CD14-positive monocyte (primary cell): ENCODE measurements around the gene ARRB1. TPM values are rescaled to one million over a fixed set of nuclear protein-coding genes. Genes with fewer than 3 reads are reported as not detected.
A peak's percentile ranks its signal among the peaks of the same experiment; 100 is the strongest.

Experiments
- DNase-seq, 3 donors: peaks; one replicate each; pipeline ENCODE4 v3.0.0-alpha.2; 2011 to 2022
- H2AFZ ChIP-seq: 2 replicates; pipeline ENCODE4 v1.6.0; 2012; ENCODE audit warnings: mild to moderate bottlenecking, low read depth, low read length, inconsistent platforms; ENCODE audit not compliant: insufficient read depth, poor library complexity, severe bottlenecking
- H3K27ac ChIP-seq, 2 donors: 1 replicate in 1 of 2; 2 replicates in 1 of 2; pipeline ENCODE4 v1.5.1; 2012 to 2013; ENCODE audit warnings: low read length in 2 of 2, control low read depth in 1 of 2, inconsistent platforms in 1 of 2, low read depth in 1 of 2, mild to moderate bottlenecking in 1 of 2
- H3K27me3 ChIP-seq, 2 donors: one replicate each; pipeline versions ENCODE4 v1.6.0 to v1.6.1; 2011 to 2013; ENCODE audit warnings: low read length in 2 of 2; ENCODE audit not compliant: control insufficient read depth in 2 of 2, insufficient read depth in 2 of 2
- H3K36me3 ChIP-seq, 2 donors: replicated peaks in 1 of 2; 1 replicate in 1 of 2; 2 replicates in 1 of 2; pipeline versions ENCODE4 v1.5.1 to v1.6.1; 2012 to 2013; ENCODE audit warnings: low read length in 2 of 2, control low read depth in 1 of 2, inconsistent platforms in 1 of 2, mild to moderate bottlenecking in 1 of 2; ENCODE audit not compliant: insufficient read depth in 2 of 2, control insufficient read depth in 1 of 2
- H3K4me1 ChIP-seq, 2 donors: 1 replicate in 1 of 2; 2 replicates in 1 of 2; pipeline versions ENCODE4 v1.5.1 to v1.6.1; 2012 to 2013; ENCODE audit warnings: low read length in 2 of 2, control low read depth in 1 of 2, inconsistent platforms in 1 of 2, mild to moderate bottlenecking in 1 of 2, moderate library complexity in 1 of 2; ENCODE audit not compliant: insufficient read depth in 2 of 2, control insufficient read depth in 1 of 2
- H3K4me2 ChIP-seq: replicated peaks from 2 replicates; pipeline ENCODE3; 2012; ENCODE audit warnings: low read length, moderate library complexity, mild to moderate bottlenecking; ENCODE audit not compliant: poor library complexity, severe bottlenecking; ENCODE audit errors: extremely low read depth
- H3K4me3 ChIP-seq, 3 experiments: fragments of 200-600 bp in 1 of 3; sonication (generic) in 1 of 3; replicated peaks in 1 of 3; 1 replicate in 2 of 3; 2 replicates in 1 of 3; pipeline ENCODE4 v1.5.1; 2011 to 2013; ENCODE audit warnings: low read length in 3 of 3, mild to moderate bottlenecking in 3 of 3, control low read depth in 2 of 3, low read depth in 2 of 3, inconsistent platforms in 1 of 3, moderate library complexity in 1 of 3
- H3K79me2 ChIP-seq: 2 replicates; pipeline ENCODE4 v1.6.0; 2012; ENCODE audit warnings: mild to moderate bottlenecking, control low read depth, inconsistent platforms, low read length, moderate library complexity; ENCODE audit not compliant: insufficient read depth
- H3K9ac ChIP-seq: 2 replicates; pipeline ENCODE4 v1.6.0; 2017; ENCODE audit warnings: low read length, mild to moderate bottlenecking; ENCODE audit not compliant: insufficient read depth, poor library complexity, severe bottlenecking
- H3K9me3 ChIP-seq, 2 donors: replicated peaks in 1 of 2; 1 replicate in 1 of 2; 2 replicates in 1 of 2; pipeline versions ENCODE4 v1.5.1 to v1.6.1; 2012 to 2013; ENCODE audit warnings: low read length in 2 of 2, control low read depth in 1 of 2; ENCODE audit not compliant: control insufficient read depth in 1 of 2, insufficient read depth in 1 of 2
- H4K20me1 ChIP-seq: 2 replicates; pipeline ENCODE4 v1.6.0; 2012; ENCODE audit warnings: mild to moderate bottlenecking, low read length, control low read depth, moderate library complexity; ENCODE audit not compliant: insufficient read depth
- H3K27ac Mint-ChIP-seq, 7 donors: one replicate each; pipeline ENCODE4 v1.8.0; 2020; ENCODE audit warnings: mild to moderate bottlenecking in 7 of 7, mixed read lengths in 7 of 7, moderate library complexity in 6 of 7, inconsistent platforms in 2 of 7
- H3K27me3 Mint-ChIP-seq, 3 donors: one replicate each; pipeline ENCODE4 v1.8.0; 2021 to 2022; ENCODE audit warnings: low read depth in 3 of 3, mild to moderate bottlenecking in 3 of 3, mixed read lengths in 3 of 3, moderate library complexity in 3 of 3, inconsistent platforms in 1 of 3
- H3K36me3 Mint-ChIP-seq, 2 donors: one replicate each; pipeline ENCODE4 v1.8.0; 2020; ENCODE audit warnings: mixed read lengths in 2 of 2, inconsistent platforms in 1 of 2, mild to moderate bottlenecking in 1 of 2
- H3K4me1 Mint-ChIP-seq: one replicate; pipeline ENCODE4 v1.8.0; 2020; ENCODE audit warnings: mild to moderate bottlenecking, mixed read lengths
- H3K4me3 Mint-ChIP-seq, 2 donors: one replicate each; pipeline ENCODE4 v1.8.0; 2020; ENCODE audit warnings: mild to moderate bottlenecking in 2 of 2, mixed read lengths in 2 of 2, moderate library complexity in 1 of 2
- H3K9me3 Mint-ChIP-seq, 7 donors: one replicate each; pipeline ENCODE4 v1.8.0; 2020 to 2022; ENCODE audit warnings: mixed read lengths in 7 of 7, mild to moderate bottlenecking in 6 of 7, moderate library complexity in 6 of 7, inconsistent platforms in 2 of 7
- WGBS: methylation state at CpG from one replicate; pipeline ENCODE4 v1.1.5; 2013; ENCODE audit warnings: missing lambda C conversion rate; ENCODE audit not compliant: insufficient coverage; 5-methylcytosine and 5-hydroxymethylcytosine counted together
- intact Hi-C, 2 donors: fragments of 100-400 bp; cut with micrococcal nuclease; formaldehyde crosslinking; loops; one replicate each; pipeline versions ENCODE4 v1.15.0 to v1.15.1; 2023
- polyA plus RNA-seq, 3 donors: library from polyadenylated mRNA; depleted of rRNA in 1 of 3; unstranded in 2 of 3; stranded (reverse) in 1 of 3; fragments of 300-500 nt in 2 of 3; fragments of >200 nt in 1 of 3; fragmentation: Illumina TruSeq in 2 of 3; gene quantifications; 1 replicate in 2 of 3; 2 replicates in 1 of 3; pipeline ENCODE4 v1.2.3, GENCODE V29; 2012 to 2021
- TF ChIP-seq, protein P1 (sequence below): fragments of 200-600 bp; IDR thresholded peaks from one replicate; pipeline ENCODE4 v1.8.0; 2022; ENCODE audit warnings: antibody characterized with exemption, mild to moderate bottlenecking

ARRB1 gene
- polyA plus RNA-seq, 3 donors = 52.6 to 114 (median 66.5) TPM

DNA sequence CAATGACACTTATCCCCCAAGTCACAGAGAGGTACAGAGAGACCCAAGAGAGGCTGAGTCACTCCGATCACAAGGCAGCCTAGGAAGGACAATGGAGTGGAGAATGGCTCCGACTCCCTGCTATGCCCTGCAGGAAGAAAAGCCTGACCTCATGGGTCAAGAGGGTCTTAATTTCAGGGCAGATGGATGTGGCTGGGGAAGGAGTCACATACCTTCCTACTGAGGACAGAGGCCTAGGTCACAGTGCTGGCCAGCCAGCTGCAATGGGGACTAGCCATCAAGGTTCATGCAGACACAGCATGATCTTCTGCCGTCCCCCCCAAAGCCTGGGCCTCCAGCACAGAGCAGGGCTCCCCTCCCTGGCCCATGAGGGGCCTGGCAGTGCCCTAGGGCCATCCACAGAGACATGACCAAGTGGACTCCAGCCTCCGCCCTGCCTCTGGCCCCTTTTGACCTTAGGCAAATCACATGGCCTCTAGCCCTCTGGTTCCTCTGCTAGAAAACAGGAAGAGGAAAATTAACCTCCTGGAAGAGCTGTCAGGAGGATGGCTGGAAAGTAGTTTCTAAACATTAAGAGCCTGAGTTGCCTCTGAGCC is 1.8 kb downstream of the ARRB1 start:
- H3K4me1 Mint-ChIP-seq = peaks cover 81% of the 10 kb centered on the region
- peaks cover 9 to 23% of the 10 kb centered on the region in 2 donors for H3K36me3 ChIP-seq
- TF ChIP-seq, protein P1, sequence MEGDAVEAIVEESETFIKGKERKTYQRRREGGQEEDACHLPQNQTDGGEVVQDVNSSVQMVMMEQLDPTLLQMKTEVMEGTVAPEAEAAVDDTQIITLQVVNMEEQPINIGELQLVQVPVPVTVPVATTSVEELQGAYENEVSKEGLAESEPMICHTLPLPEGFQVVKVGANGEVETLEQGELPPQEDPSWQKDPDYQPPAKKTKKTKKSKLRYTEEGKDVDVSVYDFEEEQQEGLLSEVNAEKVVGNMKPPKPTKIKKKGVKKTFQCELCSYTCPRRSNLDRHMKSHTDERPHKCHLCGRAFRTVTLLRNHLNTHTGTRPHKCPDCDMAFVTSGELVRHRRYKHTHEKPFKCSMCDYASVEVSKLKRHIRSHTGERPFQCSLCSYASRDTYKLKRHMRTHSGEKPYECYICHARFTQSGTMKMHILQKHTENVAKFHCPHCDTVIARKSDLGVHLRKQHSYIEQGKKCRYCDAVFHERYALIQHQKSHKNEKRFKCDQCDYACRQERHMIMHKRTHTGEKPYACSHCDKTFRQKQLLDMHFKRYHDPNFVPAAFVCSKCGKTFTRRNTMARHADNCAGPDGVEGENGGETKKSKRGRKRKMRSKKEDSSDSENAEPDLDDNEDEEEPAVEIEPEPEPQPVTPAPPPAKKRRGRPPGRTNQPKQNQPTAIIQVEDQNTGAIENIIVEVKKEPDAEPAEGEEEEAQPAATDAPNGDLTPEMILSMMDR = no peak
- DNase-seq = peak; percentile 67 to 79 (median 76)
- peaks cover 0 to 4% (median 0%) of the 10 kb centered on the region in 7 donors for H3K9me3 Mint-ChIP-seq
- H3K9me3 ChIP-seq = no peaks in the 10 kb centered on the region
- peak overlapping the region; percentile 97 to 99 for H3K4me3 Mint-ChIP-seq
- H3K79me2 ChIP-seq = peaks cover 86% of the 10 kb centered on the region
- H3K4me1 ChIP-seq = peaks cover 69 to 86% of the 10 kb centered on the region in 2 donors
- H3K4me2 ChIP-seq = peak overlapping the region; percentile 86
- peak overlapping the region; percentile 92 for H3K9ac ChIP-seq
- H3K27me3 ChIP-seq = no peaks in the 10 kb centered on the region
- peak overlapping the region; percentile 76 to 98 (median 79) for H3K4me3 ChIP-seq
- peak overlapping the region; percentile 91 to 98 (median 97) for H3K27ac Mint-ChIP-seq
- no peaks in the 10 kb centered on the region for H3K27me3 Mint-ChIP-seq
- H3K27ac ChIP-seq = peak overlapping the region; percentile 85 to 94
- intact Hi-C loops = loop anchor here in 1 of 2 donors (5.0 kb wide), 1 partner anchor 33 kb away; no protein-coding TSS in a partner anchor
- peaks cover 26 to 54% of the 10 kb centered on the region in 2 donors for H3K36me3 Mint-ChIP-seq
- 6% methylated on average over 2 of the region's 4 CpGs for WGBS
- H2AFZ ChIP-seq = no peak overlapping the region
- peaks cover 65% of the 10 kb centered on the region for H4K20me1 ChIP-seq

DNA sequence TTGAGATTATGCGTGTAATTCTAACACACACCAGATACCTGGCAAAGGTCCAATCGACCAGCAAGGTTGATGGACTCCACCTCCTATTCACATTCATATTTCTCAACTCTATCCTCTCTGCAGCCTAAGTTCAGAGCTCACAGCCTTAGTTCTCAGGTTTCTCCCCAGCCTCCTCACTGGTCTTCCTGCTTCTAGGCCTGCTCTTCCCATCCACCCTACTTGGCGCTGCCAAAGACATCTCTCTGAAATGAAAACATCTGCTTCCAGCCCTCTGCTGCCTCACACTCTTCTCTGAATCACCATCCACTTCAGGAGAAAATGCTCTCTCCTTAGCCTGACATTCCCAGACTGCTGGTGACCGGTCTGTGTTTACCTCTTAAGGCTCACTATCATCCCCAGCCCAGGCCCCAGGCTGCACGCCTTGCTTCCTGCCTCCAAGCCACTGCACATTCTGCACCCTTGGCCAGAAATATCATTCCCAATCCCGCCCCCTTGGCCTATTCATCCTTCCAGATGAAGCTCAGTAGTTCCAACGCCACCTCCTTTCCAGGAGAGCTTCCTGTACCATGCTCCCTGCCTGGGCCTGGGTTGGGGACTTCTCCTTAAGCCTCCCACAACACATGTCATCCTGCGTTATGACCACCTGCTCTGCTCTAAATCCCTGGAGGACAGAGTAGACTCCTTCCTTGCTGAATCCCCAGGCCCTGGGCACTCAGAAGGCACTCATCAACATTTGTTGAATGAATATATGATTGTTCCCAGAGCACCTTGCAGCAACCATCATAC is 3.5 kb downstream of the ARRB1 start:
- H3K27me3 ChIP-seq = no peaks in the 10 kb centered on the region
- Mint-ChIP-seq H3K27me3 (no peaks in the 10 kb centered on the region), H3K9me3 (peaks cover 0 to 1% (median 0%) of the 10 kb centered on the region in 7 donors), H3K36me3 (peaks cover 32 to 59% of the 10 kb centered on the region in 2 donors), H3K4me1 (peaks cover 87% of the 10 kb centered on the region), H3K27ac (peak overlapping the region; percentile 60 to 98 (median 87)), H3K4me3 (peak overlapping the region; percentile 47 to 73)
- TF ChIP-seq, protein P1 = no peak
- no peak overlapping the region for H3K9ac ChIP-seq
- H3K79me2 ChIP-seq = peaks cover 98% of the 10 kb centered on the region
- no peak overlapping the region for H2AFZ ChIP-seq
- intact Hi-C loops = loop anchor here in 1 of 2 donors (5.0 kb wide), 1 partner anchor 34 kb away; no protein-coding TSS in a partner anchor
- 46% methylated on average over 7 of the region's 8 CpGs for WGBS
- H3K4me1 ChIP-seq = peaks cover 77 to 96% of the 10 kb centered on the region in 2 donors
- peak overlapping the region in 2 of 3 experiments; percentile 5 to 98 for H3K4me3 ChIP-seq
- H4K20me1 ChIP-seq = peaks cover 81% of the 10 kb centered on the region
- H3K27ac ChIP-seq = peak overlapping the region in 1 of 2 donors; percentile 94
- peak overlapping the region; percentile 86 for H3K4me2 ChIP-seq
- DNase-seq = no peak
- H3K36me3 ChIP-seq = peaks cover 9 to 26% of the 10 kb centered on the region in 2 donors
- no peaks in the 10 kb centered on the region for H3K9me3 ChIP-seq
